Measurements from ENCODE around the gene ITGAL. TPM values are rescaled to one million over a fixed set of nuclear protein-coding genes. Genes with fewer than 3 reads are reported as not detected.

ITGAL gene
- total and polyA plus RNA-seq, 4 donors: 4.3 to 11.8 (median 6.9) TPM

DNA sequence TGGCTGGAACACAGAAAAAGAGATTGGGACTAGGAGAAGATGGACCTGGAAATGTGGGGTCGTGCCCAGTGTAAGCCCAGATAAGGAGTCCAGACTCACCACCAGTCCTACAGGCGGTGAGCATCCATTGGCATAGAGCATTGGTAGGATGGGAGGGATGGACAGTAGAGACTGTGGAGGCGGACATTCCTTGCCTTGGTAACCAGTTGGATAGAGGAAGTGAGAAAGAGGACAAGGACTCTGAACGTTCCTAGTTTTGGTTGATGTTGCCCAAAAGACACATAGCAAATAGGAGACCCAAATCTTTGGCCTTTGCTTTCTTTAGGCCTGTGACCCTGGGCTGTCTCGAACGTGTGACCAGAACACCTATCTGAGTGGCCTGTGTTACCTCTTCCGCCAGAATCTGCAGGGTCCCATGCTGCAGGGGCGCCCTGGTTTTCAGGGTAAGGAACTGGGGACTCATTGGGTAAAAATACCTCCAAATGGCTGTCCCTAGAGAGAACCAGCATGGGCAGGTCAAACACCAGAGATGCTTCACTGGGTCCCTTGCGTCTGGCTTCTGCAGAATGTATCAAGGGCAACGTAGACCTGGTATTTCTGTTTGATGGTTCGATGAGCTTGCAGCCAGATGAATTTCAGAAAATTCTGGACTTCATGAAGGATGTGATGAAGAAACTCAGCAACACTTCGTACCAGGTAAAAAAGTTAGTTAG lies 6.4 kb downstream of the ITGAL start:
- no peak for DNase-seq (ENCODE audit: low spot score)
- H3K27me3 ChIP-seq (ENCODE audit: control insufficient read depth in 4 of 4, insufficient read depth in 4 of 4, low read length in 3 of 4): no peaks in the 10 kb centered on the region
- no peak overlapping the region for H3K9ac ChIP-seq (ENCODE audit: low read depth in 1 of 2, low read length in 2 of 2)
- H3K4me1 ChIP-seq (ENCODE audit: control insufficient read depth in 4 of 4, insufficient read depth in 4 of 4, low read length in 3 of 4): peaks cover 0 to 3% (median 0%) of the 10 kb centered on the region in 4 donors
- 95% methylated on average over 12 of the region's 12 CpGs for WGBS
- H3K27ac ChIP-seq (ENCODE audit: low read depth in 1 of 2, low read length in 2 of 2): no peak overlapping the region
- no peak overlapping the region for H3K4me3 ChIP-seq (ENCODE audit: low read depth in 1 of 3, low read length in 3 of 3)
- TF ChIP-seq, protein P1, sequence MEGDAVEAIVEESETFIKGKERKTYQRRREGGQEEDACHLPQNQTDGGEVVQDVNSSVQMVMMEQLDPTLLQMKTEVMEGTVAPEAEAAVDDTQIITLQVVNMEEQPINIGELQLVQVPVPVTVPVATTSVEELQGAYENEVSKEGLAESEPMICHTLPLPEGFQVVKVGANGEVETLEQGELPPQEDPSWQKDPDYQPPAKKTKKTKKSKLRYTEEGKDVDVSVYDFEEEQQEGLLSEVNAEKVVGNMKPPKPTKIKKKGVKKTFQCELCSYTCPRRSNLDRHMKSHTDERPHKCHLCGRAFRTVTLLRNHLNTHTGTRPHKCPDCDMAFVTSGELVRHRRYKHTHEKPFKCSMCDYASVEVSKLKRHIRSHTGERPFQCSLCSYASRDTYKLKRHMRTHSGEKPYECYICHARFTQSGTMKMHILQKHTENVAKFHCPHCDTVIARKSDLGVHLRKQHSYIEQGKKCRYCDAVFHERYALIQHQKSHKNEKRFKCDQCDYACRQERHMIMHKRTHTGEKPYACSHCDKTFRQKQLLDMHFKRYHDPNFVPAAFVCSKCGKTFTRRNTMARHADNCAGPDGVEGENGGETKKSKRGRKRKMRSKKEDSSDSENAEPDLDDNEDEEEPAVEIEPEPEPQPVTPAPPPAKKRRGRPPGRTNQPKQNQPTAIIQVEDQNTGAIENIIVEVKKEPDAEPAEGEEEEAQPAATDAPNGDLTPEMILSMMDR (IDR thresholded peaks at IDR 0.05; ENCODE audit: low read depth, low read length, missing input control): no peak
- TF ChIP-seq RAD21 (IDR thresholded peaks at IDR 0.05) (no peak), SP1 (IDR thresholded peaks at IDR 0.05) (no peak), GABPA (IDR thresholded peaks at IDR 0.05 in 1 of 2, conservative IDR thresholded peaks at IDR 0.05 in 1 of 2) (no peak), YY1 (IDR thresholded peaks at IDR 0.05) (no peak), RXRA (IDR thresholded peaks at IDR 0.05) (no peak)
- TF ChIP-seq, protein P2, sequence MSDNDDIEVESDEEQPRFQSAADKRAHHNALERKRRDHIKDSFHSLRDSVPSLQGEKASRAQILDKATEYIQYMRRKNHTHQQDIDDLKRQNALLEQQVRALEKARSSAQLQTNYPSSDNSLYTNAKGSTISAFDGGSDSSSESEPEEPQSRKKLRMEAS (IDR thresholded peaks at IDR 0.05): no peak
- peaks cover 0 to 2% (median 2%) of the 10 kb centered on the region in 4 donors for H3K36me3 ChIP-seq (ENCODE audit: control insufficient read depth in 4 of 4, insufficient read depth in 3 of 4, low read depth in 1 of 4, low read length in 3 of 4)
- no peaks in the 10 kb centered on the region for H3K9me3 ChIP-seq (ENCODE audit: control insufficient read depth in 4 of 4, low read length in 3 of 4)

DNA sequence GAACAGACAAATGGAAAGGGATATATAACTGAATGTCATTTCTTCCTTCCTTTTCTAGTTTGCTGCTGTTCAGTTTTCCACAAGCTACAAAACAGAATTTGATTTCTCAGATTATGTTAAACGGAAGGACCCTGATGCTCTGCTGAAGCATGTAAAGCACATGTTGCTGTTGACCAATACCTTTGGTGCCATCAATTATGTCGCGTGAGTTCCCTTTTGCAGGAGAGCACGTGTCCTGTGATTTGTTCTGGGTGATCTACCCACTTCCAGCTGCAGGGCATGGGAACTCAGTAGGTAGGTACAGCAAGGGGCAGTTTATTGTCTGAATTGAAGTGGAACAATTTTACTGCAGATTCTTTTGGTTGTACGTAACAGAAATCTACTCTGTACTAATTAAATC lies 8.8 kb downstream of the ITGAL start:
- DNase-seq (ENCODE audit: low spot score): no peak

More for the DNA sequence above, 8.8 kb downstream of the ITGAL start:
- Histone ChIP-seq H3K9ac (ENCODE audit: low read depth in 1 of 2, low read length in 2 of 2) (no peak overlapping the region), H3K4me1 (ENCODE audit: control insufficient read depth in 4 of 4, insufficient read depth in 4 of 4, low read length in 3 of 4) (no peaks in the 10 kb centered on the region), H3K27me3 (ENCODE audit: control insufficient read depth in 4 of 4, insufficient read depth in 4 of 4, low read length in 3 of 4) (no peaks in the 10 kb centered on the region), H3K4me3 (ENCODE audit: low read depth in 1 of 3, low read length in 3 of 3) (no peak overlapping the region), H3K36me3 (ENCODE audit: control insufficient read depth in 4 of 4, insufficient read depth in 3 of 4, low read depth in 1 of 4, low read length in 3 of 4) (peaks cover 0 to 2% (median 2%) of the 10 kb centered on the region in 4 donors), H3K27ac (ENCODE audit: low read depth in 1 of 2, low read length in 2 of 2) (no peak overlapping the region), H3K9me3 (ENCODE audit: control insufficient read depth in 4 of 4, low read length in 3 of 4) (no peaks in the 10 kb centered on the region)
- TF ChIP-seq RAD21 (IDR thresholded peaks at IDR 0.05) (no peak), JUND (IDR thresholded peaks at IDR 0.05) (no peak), TAF1 (conservative IDR thresholded peaks at IDR 0.05) (no peak), RXRA (IDR thresholded peaks at IDR 0.05) (no peak), EGR1 (IDR thresholded peaks at IDR 0.05; ENCODE audit: low read depth in 2 of 2) (no peak), GABPA (IDR thresholded peaks at IDR 0.05 in 1 of 2, conservative IDR thresholded peaks at IDR 0.05 in 1 of 2) (no peak), FOXA1 (IDR thresholded peaks at IDR 0.05) (no peak), FOXA2 (IDR thresholded peaks at IDR 0.05) (no peak)
- TF ChIP-seq, protein P3, sequence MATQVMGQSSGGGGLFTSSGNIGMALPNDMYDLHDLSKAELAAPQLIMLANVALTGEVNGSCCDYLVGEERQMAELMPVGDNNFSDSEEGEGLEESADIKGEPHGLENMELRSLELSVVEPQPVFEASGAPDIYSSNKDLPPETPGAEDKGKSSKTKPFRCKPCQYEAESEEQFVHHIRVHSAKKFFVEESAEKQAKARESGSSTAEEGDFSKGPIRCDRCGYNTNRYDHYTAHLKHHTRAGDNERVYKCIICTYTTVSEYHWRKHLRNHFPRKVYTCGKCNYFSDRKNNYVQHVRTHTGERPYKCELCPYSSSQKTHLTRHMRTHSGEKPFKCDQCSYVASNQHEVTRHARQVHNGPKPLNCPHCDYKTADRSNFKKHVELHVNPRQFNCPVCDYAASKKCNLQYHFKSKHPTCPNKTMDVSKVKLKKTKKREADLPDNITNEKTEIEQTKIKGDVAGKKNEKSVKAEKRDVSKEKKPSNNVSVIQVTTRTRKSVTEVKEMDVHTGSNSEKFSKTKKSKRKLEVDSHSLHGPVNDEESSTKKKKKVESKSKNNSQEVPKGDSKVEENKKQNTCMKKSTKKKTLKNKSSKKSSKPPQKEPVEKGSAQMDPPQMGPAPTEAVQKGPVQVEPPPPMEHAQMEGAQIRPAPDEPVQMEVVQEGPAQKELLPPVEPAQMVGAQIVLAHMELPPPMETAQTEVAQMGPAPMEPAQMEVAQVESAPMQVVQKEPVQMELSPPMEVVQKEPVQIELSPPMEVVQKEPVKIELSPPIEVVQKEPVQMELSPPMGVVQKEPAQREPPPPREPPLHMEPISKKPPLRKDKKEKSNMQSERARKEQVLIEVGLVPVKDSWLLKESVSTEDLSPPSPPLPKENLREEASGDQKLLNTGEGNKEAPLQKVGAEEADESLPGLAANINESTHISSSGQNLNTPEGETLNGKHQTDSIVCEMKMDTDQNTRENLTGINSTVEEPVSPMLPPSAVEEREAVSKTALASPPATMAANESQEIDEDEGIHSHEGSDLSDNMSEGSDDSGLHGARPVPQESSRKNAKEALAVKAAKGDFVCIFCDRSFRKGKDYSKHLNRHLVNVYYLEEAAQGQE (IDR thresholded peaks at IDR 0.05): no peak
- TF ChIP-seq, protein P4, sequence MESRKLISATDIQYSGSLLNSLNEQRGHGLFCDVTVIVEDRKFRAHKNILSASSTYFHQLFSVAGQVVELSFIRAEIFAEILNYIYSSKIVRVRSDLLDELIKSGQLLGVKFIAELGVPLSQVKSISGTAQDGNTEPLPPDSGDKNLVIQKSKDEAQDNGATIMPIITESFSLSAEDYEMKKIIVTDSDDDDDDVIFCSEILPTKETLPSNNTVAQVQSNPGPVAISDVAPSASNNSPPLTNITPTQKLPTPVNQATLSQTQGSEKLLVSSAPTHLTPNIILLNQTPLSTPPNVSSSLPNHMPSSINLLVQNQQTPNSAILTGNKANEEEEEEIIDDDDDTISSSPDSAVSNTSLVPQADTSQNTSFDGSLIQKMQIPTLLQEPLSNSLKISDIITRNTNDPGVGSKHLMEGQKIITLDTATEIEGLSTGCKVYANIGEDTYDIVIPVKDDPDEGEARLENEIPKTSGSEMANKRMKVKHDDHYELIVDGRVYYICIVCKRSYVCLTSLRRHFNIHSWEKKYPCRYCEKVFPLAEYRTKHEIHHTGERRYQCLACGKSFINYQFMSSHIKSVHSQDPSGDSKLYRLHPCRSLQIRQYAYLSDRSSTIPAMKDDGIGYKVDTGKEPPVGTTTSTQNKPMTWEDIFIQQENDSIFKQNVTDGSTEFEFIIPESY (IDR thresholded peaks at IDR 0.05): no peak
- TF ChIP-seq, protein P1 (IDR thresholded peaks at IDR 0.05; ENCODE audit: low read depth, low read length, missing input control): no peak
- TF ChIP-seq, protein P2 (IDR thresholded peaks at IDR 0.05): no peak
- WGBS: 93% methylated on average over 5 of the region's 5 CpGs
